Erythroblast (primary cell): ENCODE data around the gene AP3D1.

Experiments
- GATA1 ChIP-seq: IDR thresholded peaks from 2 replicates; pipeline ENCODE4 v1.6.1; 2011; ENCODE audit warnings: low read depth, mild to moderate bottlenecking, control low read depth, low read length, moderate library complexity
- POLR2A ChIP-seq: IDR thresholded peaks from 2 replicates; pipeline ENCODE4 v1.6.1; 2011; ENCODE audit warnings: mild to moderate bottlenecking, low read length

DNA sequence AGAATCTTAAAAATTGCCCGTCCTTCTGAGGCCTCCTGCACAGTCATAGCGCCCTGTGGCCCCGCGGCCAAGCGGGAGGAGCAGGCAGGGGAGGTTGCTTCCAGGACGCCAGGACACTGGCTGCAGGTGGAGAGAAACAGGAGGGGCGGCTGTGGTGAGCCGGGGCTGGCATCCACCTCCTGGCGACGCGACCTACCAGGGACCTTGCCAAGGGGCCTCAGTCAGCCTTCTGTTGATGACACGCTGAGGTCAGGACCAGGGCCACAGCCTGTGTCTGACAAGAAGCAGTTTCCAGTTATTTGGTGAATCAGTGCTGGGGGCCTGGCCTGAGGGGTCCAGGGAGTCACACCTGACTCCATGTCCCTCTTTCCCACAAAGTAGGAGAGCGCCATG, 87.0 kb downstream of the AP3D1 start:
- TF ChIP-seq POLR2A (no peak), GATA1 (no peak)
